VCaP (cell line): ENCODE data around the gene ZXDA.

Source experiments
- H3K27ac ChIP-seq: fragments of 450-650 bp; 2 replicates; pipeline ENCODE4 v1.5.1; 2017
- CTCF ChIP-seq: fragments of 450-650 bp; conservative IDR thresholded peaks from 2 replicates; pipeline ENCODE4 v1.5.1; 2017; ENCODE audit warnings: mild to moderate bottlenecking, moderate library complexity

ZXDA gene

GRCh38 chrX:57910287-57910912, at the start of gene ZXDA:
Gene ZXDA, minus strand, starts transcription at chrX:57910458. Its CDS starts 38 bp downstream, at chrX:57910420.
- peak within 1 kb of the TSS; percentile 73 for H3K27ac ChIP-seq

GRCh38 chrX:57952320-57952678, 42.0 kb upstream of the ZXDA start:
- TF ChIP-seq CTCF = no peak
- no peak overlapping the region for H3K27ac ChIP-seq

- no peak for TF ChIP-seq CTCF
- H3K27ac ChIP-seq = no peak overlapping the region
Observed at GRCh38 chrX:57951666-57952319, 41.5 kb upstream of the ZXDA start.

- H3K27ac ChIP-seq = no peak overlapping the region
- no peak for TF ChIP-seq CTCF
Observed at GRCh38 chrX:57933321-57933720, 23.1 kb upstream of the ZXDA start.

GRCh38 chrX:57932266-57932665, 22.0 kb upstream of the ZXDA start:
- H3K27ac ChIP-seq = no peak overlapping the region
- TF ChIP-seq CTCF = no peak

- TF ChIP-seq CTCF = no peak
- H3K27ac ChIP-seq = no peak overlapping the region
Observed at GRCh38 chrX:57930051-57930450, 19.8 kb upstream of the ZXDA start.

DNA sequence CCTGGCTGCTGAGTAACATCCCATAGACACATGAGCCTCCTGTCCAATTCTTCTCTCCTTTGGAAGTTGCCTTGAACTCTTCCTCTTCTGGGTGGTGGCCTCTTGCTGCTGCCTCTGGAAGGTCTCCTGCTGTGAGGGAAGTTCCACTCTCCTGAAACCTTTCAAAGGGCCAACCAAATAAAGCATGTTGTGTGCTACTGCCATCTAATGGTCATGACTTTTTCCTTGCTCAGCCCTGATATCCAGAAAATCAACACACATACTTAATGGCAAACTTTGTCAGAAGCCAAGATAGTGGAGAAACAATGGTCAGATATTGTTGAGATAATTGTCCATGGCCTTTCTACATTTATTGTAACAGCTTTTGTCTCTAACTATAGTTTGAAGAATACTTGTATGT, 19.1 kb upstream of the ZXDA start:
- no peak overlapping the region for H3K27ac ChIP-seq
- TF ChIP-seq CTCF = peak; percentile 79

DNA sequence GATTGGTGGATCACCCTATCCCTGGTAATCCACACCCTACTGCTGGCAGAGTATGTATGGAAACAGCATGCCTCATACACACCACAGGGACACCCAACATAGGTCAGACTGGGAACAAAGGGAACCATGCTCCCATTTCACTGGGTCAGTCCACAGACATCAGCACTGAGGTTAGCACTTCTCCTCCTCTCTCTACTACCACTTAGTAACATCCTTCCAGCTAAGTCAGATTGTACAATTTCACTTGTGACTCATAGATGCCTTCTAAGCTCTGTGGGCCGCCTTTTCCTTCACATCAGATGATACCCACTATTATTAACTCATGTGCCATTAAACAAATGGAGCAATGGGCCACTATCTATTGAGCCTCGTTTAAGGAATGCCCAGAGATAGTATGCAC, 15.5 kb upstream of the ZXDA start:
- TF ChIP-seq CTCF = no peak
- no peak overlapping the region for H3K27ac ChIP-seq
